Activated naive CD4-positive, alpha-beta T cell (primary cell): ENCODE results near the gene TTLL7.

Source experiments
- DNase-seq, 4 experiments: peaks; one replicate each; lab custom pipeline; 2025; lab: John Stamatoyannopoulos, UW

Gene TTLL7, protein sequence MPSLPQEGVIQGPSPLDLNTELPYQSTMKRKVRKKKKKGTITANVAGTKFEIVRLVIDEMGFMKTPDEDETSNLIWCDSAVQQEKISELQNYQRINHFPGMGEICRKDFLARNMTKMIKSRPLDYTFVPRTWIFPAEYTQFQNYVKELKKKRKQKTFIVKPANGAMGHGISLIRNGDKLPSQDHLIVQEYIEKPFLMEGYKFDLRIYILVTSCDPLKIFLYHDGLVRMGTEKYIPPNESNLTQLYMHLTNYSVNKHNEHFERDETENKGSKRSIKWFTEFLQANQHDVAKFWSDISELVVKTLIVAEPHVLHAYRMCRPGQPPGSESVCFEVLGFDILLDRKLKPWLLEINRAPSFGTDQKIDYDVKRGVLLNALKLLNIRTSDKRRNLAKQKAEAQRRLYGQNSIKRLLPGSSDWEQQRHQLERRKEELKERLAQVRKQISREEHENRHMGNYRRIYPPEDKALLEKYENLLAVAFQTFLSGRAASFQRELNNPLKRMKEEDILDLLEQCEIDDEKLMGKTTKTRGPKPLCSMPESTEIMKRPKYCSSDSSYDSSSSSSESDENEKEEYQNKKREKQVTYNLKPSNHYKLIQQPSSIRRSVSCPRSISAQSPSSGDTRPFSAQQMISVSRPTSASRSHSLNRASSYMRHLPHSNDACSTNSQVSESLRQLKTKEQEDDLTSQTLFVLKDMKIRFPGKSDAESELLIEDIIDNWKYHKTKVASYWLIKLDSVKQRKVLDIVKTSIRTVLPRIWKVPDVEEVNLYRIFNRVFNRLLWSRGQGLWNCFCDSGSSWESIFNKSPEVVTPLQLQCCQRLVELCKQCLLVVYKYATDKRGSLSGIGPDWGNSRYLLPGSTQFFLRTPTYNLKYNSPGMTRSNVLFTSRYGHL

DNA sequence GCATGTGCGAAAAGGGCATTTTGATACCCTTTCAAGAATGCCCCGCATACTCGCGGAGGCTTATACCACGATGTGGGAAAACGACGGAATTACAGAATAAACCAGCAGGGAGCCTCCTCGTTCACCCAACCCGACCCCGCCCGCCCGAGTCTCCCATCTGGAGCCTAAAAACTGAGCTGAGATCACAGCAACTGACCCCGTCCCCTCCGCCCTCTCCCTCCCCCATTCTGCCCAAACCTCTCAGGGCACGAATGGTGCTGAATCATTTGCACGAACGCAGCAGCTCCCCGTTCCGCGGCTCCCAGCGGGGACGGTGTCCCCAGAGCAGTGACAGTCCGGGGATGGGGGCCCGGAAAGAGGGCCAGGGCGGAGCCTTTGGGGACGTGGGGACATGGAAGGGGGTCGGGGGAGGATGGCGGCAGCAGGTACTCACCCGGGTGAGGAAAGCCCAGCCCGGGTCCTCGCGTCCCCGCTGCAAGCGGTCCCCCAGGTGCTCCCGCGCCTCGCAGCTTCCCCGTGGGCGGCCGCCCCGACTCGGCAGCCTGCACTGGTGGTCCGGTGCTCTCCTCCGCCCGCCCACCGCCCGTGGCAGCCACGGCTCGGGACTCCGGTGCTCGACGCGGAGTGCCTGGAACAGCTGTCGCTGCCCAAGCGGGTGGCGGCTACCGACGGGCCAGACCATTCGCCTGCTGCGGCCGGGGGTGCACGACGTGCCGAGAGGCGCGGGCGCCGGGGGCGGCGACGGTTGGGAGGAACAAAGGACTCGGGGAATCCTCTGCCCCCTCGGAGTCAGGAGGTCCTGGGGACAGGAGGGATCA lies at the start of gene TTLL7:
TSS of gene TTLL7 (minus strand) at position 635 of the 818 bp plus-strand sequence. CDS start 46,921 bp downstream, outside the sequence.
- peak in 3 of 4 experiments; percentile 6 to 28 (median 24) for DNase-seq

DNA sequence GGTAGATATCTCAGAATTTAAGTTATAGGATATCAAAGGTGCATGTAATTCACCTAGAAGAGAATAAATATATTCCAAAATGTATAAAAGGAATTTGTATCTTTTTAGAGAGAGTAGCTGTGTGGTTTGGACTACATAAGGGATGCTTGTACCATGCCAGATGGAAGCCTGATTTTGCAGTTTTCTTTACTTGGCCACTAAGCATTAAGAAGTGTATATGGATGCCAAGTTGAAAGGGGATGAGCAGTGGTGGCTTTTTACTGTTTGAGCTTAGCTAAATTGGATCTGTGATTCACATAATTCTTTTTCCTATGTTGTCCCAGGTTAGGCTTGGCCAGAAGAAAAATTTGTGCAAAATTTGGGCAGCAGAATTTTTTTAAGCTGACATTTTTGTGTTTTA lies 43.5 kb upstream of the TTLL7 start:
- DNase-seq = no peak

GRCh38 chr1:84037758-84038611 lies 39.1 kb upstream of the TTLL7 start:
- DNase-seq = no peak

- no peak for DNase-seq
These were observed 32.9 kb upstream of the TTLL7 start for GRCh38 chr1:84031802-84032327.

- DNase-seq = no peak
These were observed 28.4 kb upstream of the TTLL7 start for GRCh38 chr1:84027368-84027767.

DNA sequence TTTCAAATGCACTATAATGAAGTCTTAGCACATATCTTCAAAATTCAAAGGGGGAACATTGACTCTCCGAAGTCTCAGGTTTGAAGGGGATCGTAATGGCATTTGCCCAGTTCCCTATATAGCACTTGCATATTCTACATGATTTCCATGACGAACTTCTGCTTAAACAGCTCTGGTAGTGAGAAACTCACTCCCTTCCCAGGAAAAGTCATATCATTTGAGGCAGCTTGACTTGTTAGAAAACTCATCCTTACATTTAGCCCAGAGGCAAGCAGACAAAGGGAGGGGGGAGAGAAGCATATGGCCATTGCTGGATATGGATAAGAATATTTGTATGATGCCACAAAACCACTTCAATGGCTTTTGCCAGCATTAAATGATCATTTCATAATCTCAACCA lies 27.0 kb upstream of the TTLL7 start:
- no peak for DNase-seq

DNA sequence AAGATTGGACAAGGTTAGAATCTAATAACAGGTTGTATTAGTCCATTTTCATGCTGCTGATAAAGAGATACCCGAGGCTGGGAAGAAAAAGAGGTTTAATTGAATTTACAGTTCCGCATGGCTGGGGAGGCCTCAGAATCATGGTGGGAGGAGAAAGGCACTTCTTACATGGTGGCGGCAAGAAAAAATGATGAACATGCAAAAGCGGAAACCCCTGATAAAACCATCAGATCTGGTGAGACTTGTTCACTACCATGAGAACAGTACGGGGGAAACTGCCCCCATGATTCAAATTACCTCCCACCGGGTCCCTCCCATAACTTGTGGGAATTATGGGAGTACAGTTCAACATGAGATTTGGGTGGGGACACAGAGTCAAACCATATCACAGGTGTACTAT lies 22.9 kb upstream of the TTLL7 start:
- DNase-seq = no peak

- DNase-seq = no peak
These were observed 21.2 kb upstream of the TTLL7 start for GRCh38 chr1:84020151-84020550.

- DNase-seq = no peak
These were observed 20.3 kb upstream of the TTLL7 start for GRCh38 chr1:84019217-84019616.

- DNase-seq = no peak
These were observed 14.8 kb upstream of the TTLL7 start for GRCh38 chr1:84013708-84014107.

DNA sequence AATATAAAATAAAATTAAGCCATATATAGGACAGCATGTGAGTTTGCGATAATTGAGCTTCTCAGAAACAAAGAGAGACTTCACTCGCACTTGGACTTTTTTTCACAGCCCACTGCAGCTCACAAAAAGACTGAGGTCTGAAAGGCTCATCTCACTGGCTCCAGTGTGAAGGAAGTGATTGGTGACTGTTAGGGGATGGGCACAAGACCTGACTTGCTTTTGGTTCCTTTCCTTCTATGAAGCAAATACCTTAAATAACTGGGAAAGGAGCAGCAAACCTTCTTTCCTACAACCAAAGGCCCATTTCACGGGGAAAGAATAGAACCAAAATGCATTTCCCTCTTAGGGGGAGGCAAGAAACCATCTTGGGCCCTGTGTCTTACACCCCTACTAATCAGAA lies 13.1 kb upstream of the TTLL7 start:
- DNase-seq = no peak

- no peak for DNase-seq
These were observed 11.2 kb upstream of the TTLL7 start for GRCh38 chr1:84010136-84010535.

DNA sequence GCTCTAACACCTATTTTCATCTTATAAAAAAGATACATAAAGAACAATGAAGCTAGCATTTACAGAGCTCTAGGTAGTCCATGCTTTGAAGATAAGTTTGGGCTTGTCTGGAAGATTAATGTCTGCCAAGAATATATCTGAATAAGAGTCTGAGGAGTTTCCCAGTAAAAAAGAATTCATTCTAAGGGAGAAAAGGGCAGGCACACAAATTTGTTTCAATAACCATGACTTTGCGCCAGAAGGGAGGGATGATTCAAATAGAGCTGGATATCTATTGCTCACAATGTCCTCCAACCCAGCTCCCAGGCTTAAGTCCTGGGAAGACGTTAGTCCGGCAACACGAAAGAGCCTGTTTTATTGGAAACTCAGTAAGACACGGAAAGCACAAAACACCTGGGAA lies 9.7 kb upstream of the TTLL7 start:
- DNase-seq = no peak

DNA sequence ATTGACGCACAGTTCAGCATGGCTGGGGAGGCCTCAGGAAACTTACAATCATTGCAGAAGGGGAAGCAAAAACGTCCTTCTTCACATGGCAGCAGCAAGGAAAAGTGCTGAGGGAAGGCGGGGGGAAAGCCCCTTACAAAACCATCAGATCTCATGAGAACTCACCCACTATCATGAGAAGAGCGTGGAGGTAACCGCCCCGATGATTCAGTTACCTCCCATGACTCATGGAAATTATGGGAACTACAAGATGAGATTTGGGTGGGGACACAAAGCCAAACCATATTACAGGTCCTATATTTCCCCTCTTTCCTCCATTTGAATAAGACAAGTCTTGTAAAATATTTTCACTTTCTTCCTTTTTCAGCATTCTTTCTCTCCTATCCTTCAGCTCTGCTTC lies 7.7 kb upstream of the TTLL7 start:
- no peak for DNase-seq

- DNase-seq = no peak
These were observed 2.6 kb upstream of the TTLL7 start for GRCh38 chr1:84001501-84001900.

GRCh38 chr1:84000954-84001495 lies 2.1 kb upstream of the TTLL7 start:
- DNase-seq = no peak

- DNase-seq = no peak
These were observed 1.4 kb upstream of the TTLL7 start for GRCh38 chr1:84000196-84000885.

DNA sequence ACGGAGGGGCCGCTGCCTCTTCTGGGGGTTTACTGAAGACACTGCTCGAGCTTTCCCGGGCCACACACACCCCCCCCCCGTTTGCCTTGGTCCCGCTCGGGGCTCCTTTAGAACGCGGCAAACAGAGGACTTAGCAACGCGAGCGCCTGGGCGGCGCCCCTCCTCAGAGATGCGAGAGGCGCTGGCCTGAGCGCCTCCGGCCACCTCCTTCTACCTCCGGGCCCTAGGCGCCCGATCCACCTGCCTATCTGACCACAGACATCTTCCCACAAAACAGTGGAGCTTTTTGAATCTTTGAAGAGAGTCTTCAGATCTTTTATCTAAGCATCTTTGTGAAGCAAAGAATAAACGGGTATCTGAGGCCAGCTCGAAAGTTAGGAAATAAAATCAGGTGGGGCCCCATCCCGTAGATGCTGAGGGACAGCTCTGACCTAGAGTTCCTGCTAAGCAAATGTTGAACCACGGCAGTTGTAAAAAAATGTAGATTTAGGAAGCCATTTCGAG lies 436 bp upstream of the TTLL7 start:
- DNase-seq = peak in 2 of 4 experiments; percentile 24 to 28

DNA sequence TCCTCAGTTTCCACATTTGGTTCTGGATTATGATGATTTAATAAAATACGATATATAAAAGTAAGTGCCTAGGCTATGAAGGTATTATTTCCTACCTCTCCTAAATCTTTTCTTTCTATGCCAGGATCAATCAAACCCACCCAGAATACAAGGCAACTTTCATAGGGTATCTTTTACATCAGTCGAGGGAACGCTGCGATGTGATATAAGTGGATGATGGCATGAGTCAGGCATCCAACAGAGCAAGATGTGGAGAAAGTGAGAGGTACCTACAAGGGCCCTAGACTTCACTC lies 781 bp downstream of the TTLL7 start:
- DNase-seq = no peak

- no peak for DNase-seq
These were observed 1.3 kb downstream of the TTLL7 start for GRCh38 chr1:83997631-83998030.
